Naive thymus-derived CD4-positive, alpha-beta T cell (primary cell): ENCODE measurements around the gene TBXAS1. TPM values are rescaled to one million over a fixed set of nuclear protein-coding genes. Genes with fewer than 3 reads are reported as not detected.
A peak's percentile ranks its signal among the peaks of the same experiment; 100 is the strongest.

ENCODE experiments used
- ATAC-seq: fragments of 150-1000 bp; cut with Tn5 transposase; 2 replicates; pipeline ENCODE4 v1.10.0; 2021; ENCODE audit warnings: mild to moderate bottlenecking, moderate library complexity
- CTCF ChIA-PET: fragments of 350-600 bp; sonication (Branson Sonifier 250); formaldehyde crosslinking; loops from one replicate; lab custom pipeline; 2021; ENCODE audit warnings: antibody characterized with exemption; lab: Charles Lee
- POLR2A ChIA-PET: fragments of 350-600 bp; sonication (Branson Sonifier 250); formaldehyde crosslinking; loops from one replicate; lab custom pipeline; 2021; ENCODE audit warnings: antibody characterized with exemption, inconsistent platforms; lab: Charles Lee
- DNase-seq, 9 donors: peaks; one replicate each; pipeline versions ENCODE4 v3.0.0 to v3.0.0-alpha.2; 2020 to 2022; ENCODE audit warnings: mixed read lengths in 1 of 9
- H3K27ac ChIP-seq: one replicate; pipeline ENCODE4 v1.7.0; 2013; ENCODE audit warnings: mild to moderate bottlenecking, low read depth, low read length, moderate library complexity
- H3K27me3 ChIP-seq, 2 donors: one replicate each; pipeline ENCODE4 v1.7.0; 2013; ENCODE audit warnings: low read length in 2 of 2, mild to moderate bottlenecking in 2 of 2, moderate library complexity in 2 of 2; ENCODE audit not compliant: control insufficient read depth in 2 of 2, insufficient read depth in 2 of 2
- H3K36me3 ChIP-seq, 3 experiments: 1 replicate in 2 of 3; 2 replicates in 1 of 3; pipeline ENCODE4 v1.7.0; 2013; ENCODE audit warnings: low read length in 3 of 3, mild to moderate bottlenecking in 3 of 3, moderate library complexity in 1 of 3; ENCODE audit not compliant: insufficient read depth in 3 of 3, control insufficient read depth in 2 of 3
- H3K4me1 ChIP-seq, 2 donors: one replicate each; pipeline ENCODE4 v1.7.0; 2013; ENCODE audit warnings: low read length in 2 of 2, mild to moderate bottlenecking in 2 of 2, moderate library complexity in 1 of 2; ENCODE audit not compliant: control insufficient read depth in 2 of 2, insufficient read depth in 2 of 2
- H3K4me3 ChIP-seq: 2 replicates; pipeline ENCODE4 v1.7.0; 2013; ENCODE audit warnings: mild to moderate bottlenecking, low read length
- H3K9me3 ChIP-seq, 3 experiments: 1 replicate in 2 of 3; 2 replicates in 1 of 3; pipeline ENCODE4 v1.7.0; 2013; ENCODE audit warnings: low read length in 3 of 3; ENCODE audit not compliant: control insufficient read depth in 2 of 3
- H3K27ac Mint-ChIP-seq, 9 donors: one replicate each; pipeline ENCODE4 v1.8.0; 2020 to 2022; ENCODE audit warnings: mixed read lengths in 9 of 9, mild to moderate bottlenecking in 8 of 9, moderate library complexity in 5 of 9, inconsistent platforms in 2 of 9
- H3K27me3 Mint-ChIP-seq, 5 donors: one replicate each; pipeline ENCODE4 v1.8.0; 2021 to 2022; ENCODE audit warnings: mixed read lengths in 5 of 5, mild to moderate bottlenecking in 1 of 5
- H3K36me3 Mint-ChIP-seq, 5 donors: one replicate each; pipeline ENCODE4 v1.8.0; 2020 to 2022; ENCODE audit warnings: mixed read lengths in 5 of 5, mild to moderate bottlenecking in 3 of 5, inconsistent platforms in 1 of 5
- H3K4me1 Mint-ChIP-seq, 7 donors: one replicate each; pipeline ENCODE4 v1.8.0; 2020 to 2022; ENCODE audit warnings: mixed read lengths in 7 of 7, mild to moderate bottlenecking in 3 of 7, inconsistent platforms in 1 of 7
- H3K4me3 Mint-ChIP-seq, 10 donors: one replicate each; pipeline ENCODE4 v1.8.0; 2020 to 2022; ENCODE audit warnings: mild to moderate bottlenecking in 10 of 10, mixed read lengths in 10 of 10, moderate library complexity in 6 of 10, inconsistent platforms in 2 of 10
- H3K9me3 Mint-ChIP-seq, 11 donors: one replicate each; pipeline ENCODE4 v1.8.0; 2020 to 2022; ENCODE audit warnings: mixed read lengths in 11 of 11, mild to moderate bottlenecking in 4 of 11, inconsistent platforms in 1 of 11, moderate library complexity in 1 of 11
- intact Hi-C, 2 donors: fragments of 100-400 bp; cut with micrococcal nuclease; formaldehyde crosslinking; loops; one replicate each; pipeline ENCODE4 v1.15.1; 2023
- polyA plus RNA-seq, 2 donors: library from polyadenylated mRNA; unstranded; fragments of 300-500 nt; fragmentation: Illumina TruSeq; gene quantifications; one replicate each; pipeline ENCODE4 v1.2.3, GENCODE V29; 2021
- total RNA-seq, 6 experiments: library from RNA in 5 of 6; stranded (reverse) in 5 of 6; gene quantifications; 1 replicate in 5 of 6; 2 replicates in 1 of 6; pipeline ENCODE4 v1.2.3 and lab custom pipeline; 2021 to 2026

Gene TBXAS1
- total and polyA plus RNA-seq, 7 experiments from 2014 or later = 1.9 to 70.9 (median 3.2) TPM

GRCh38 chr7:140005754-140006503, 176.9 kb downstream of the TBXAS1 start:
- H3K27me3 Mint-ChIP-seq = no peaks in the 10 kb centered on the region
- no peak for ATAC-seq
- peaks cover 0 to 2% (median 0%) of the 10 kb centered on the region in 11 donors for H3K9me3 Mint-ChIP-seq
- H3K27me3 ChIP-seq = no peaks in the 10 kb centered on the region
- H3K36me3 Mint-ChIP-seq = no peaks in the 10 kb centered on the region
- H3K4me1 ChIP-seq = no peaks in the 10 kb centered on the region
- no peak overlapping the region for H3K4me3 ChIP-seq
- H3K36me3 ChIP-seq = no peaks in the 10 kb centered on the region
- no peak overlapping the region for H3K4me3 Mint-ChIP-seq
- POLR2A ChIA-PET = no interaction called here
- intact Hi-C loops = loop anchor here in 1 of 2 donors (2.0 kb wide), 1 partner anchor 229 kb away; the partner anchor contains the start of gene HIPK2
- CTCF ChIA-PET = interaction anchor here (0.5 to 6.0 kb wide), 16 partner anchors 8 to 448 kb away, joined by 3 to 32 read pairs (median 4); no protein-coding TSS in a partner anchor
- H3K4me1 Mint-ChIP-seq = peaks cover 0 to 6% (median 0%) of the 10 kb centered on the region in 7 donors
- H3K27ac ChIP-seq = no peak overlapping the region
- no peaks in the 10 kb centered on the region for H3K9me3 ChIP-seq
- no peak for DNase-seq
- no peak overlapping the region for H3K27ac Mint-ChIP-seq

DNA sequence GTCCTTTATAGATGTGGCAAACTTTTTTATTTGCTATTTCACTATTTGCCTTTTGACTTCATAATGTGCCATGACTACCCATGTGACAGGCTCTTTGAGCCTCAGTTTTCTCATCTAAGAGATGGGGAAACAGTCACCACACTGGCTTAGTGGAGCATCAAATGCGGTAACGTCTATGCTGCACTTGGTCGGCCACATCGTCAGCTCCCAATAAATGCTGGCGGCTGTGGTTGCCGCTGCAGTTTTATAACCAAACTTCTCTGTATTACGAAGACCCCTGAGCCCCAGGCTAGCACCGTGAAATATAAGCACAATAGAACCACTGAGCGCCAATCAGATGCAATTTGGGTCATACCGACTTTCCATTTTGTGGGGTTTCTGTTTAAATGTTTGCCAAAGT, 177.5 kb downstream of the TBXAS1 start:
- no peak overlapping the region for H3K27ac ChIP-seq
- intact Hi-C loops = no loop called here
- no peaks in the 10 kb centered on the region for H3K4me1 ChIP-seq
- CTCF ChIA-PET = interaction anchor here (0.5 to 6.0 kb wide), 12 partner anchors 9 to 449 kb away, joined by 3 to 32 read pairs (median 4); no protein-coding TSS in a partner anchor
- no peaks in the 10 kb centered on the region for H3K36me3 Mint-ChIP-seq
- peaks cover 0 to 6% (median 0%) of the 10 kb centered on the region in 7 donors for H3K4me1 Mint-ChIP-seq
- DNase-seq (no peak), ATAC-seq (no peak)
- no peaks in the 10 kb centered on the region for H3K27me3 ChIP-seq
- no peaks in the 10 kb centered on the region for H3K9me3 ChIP-seq
- H3K27ac Mint-ChIP-seq = no peak overlapping the region
- H3K4me3 ChIP-seq = no peak overlapping the region
- peaks cover 0 to 2% (median 0%) of the 10 kb centered on the region in 11 donors for H3K9me3 Mint-ChIP-seq
- no peaks in the 10 kb centered on the region for H3K36me3 ChIP-seq
- POLR2A ChIA-PET = interaction anchor here (0.7 kb wide), 1 partner anchor 231 kb away, joined by 3 read pairs; no protein-coding TSS in a partner anchor
- no peak overlapping the region for H3K4me3 Mint-ChIP-seq
- H3K27me3 Mint-ChIP-seq = no peaks in the 10 kb centered on the region

- ATAC-seq (no peak), DNase-seq (no peak)
- POLR2A ChIA-PET = interaction anchor here (0.7 kb wide), 1 partner anchor 230 kb away, joined by 3 read pairs; no protein-coding TSS in a partner anchor
- H3K27me3 ChIP-seq = no peaks in the 10 kb centered on the region
- no peak overlapping the region for H3K27ac Mint-ChIP-seq
- H3K36me3 ChIP-seq = no peaks in the 10 kb centered on the region
- peaks cover 0 to 2% (median 0%) of the 10 kb centered on the region in 11 donors for H3K9me3 Mint-ChIP-seq
- no peak overlapping the region for H3K27ac ChIP-seq
- no peak overlapping the region for H3K4me3 ChIP-seq
- intact Hi-C loops = no loop called here
- CTCF ChIA-PET = interaction anchor here (0.8 to 6.0 kb wide), 3 partner anchors 386 to 449 kb away, joined by 3 to 32 read pairs (median 7); no protein-coding TSS in a partner anchor
- H3K4me3 Mint-ChIP-seq = no peak overlapping the region
- no peaks in the 10 kb centered on the region for H3K9me3 ChIP-seq
- H3K4me1 Mint-ChIP-seq = peaks cover 0 to 4% (median 0%) of the 10 kb centered on the region in 7 donors
- no peaks in the 10 kb centered on the region for H3K27me3 Mint-ChIP-seq
- H3K4me1 ChIP-seq = no peaks in the 10 kb centered on the region
- no peaks in the 10 kb centered on the region for H3K36me3 Mint-ChIP-seq
These were observed 178.1 kb downstream of the TBXAS1 start for GRCh38 chr7:140007051-140007690.

DNA sequence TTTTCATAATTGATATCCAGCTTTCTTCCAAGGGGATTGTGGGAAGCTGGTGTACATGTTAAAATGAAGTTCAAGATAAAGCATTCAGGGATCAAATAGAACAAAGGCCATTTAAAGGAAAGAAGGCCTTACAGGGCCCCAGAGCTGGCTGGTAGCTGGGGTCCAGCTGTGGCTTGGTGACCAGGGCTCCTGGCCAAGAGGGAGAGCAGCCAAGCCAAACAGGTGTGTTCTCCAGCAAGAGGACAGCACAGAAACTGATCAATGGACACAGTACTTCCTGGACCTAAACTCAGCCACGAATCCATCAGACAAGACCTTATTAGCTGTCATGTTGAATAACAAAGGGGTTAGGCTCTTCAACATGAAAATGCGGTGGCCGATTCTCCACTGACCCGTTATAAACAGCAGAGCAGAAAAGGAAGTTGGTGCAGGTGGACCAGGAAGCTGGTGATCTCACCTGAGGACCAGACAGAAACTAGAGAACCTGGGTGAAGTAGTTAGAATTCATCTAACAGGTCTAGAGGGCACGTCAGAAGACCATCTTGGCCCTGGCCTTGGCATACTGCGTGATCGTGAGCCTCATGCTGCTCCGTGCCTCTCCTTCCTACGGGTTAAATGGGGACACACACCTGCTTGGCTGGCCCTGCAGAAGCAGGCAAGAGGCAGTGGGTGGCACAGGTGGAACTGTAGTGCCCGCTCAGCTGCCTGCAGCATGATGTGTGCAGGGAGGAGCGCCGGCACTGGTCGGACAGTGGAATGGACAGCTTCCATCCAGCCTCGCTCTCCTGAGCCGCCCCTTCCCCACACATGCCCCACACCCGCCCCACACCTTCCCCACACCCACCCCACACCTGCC, 179.9 kb downstream of the TBXAS1 start:
- Mint-ChIP-seq H3K27me3 (no peaks in the 10 kb centered on the region), H3K4me1 (no peaks in the 10 kb centered on the region), H3K4me3 (no peak overlapping the region), H3K9me3 (peaks cover 0 to 2% (median 0%) of the 10 kb centered on the region in 11 donors), H3K27ac (peak overlapping the region in 1 of 9 donors; percentile 55), H3K36me3 (no peaks in the 10 kb centered on the region)
- H3K27me3 ChIP-seq = no peaks in the 10 kb centered on the region
- no peak overlapping the region for H3K27ac ChIP-seq
- intact Hi-C loops = no loop called here
- ChIA-PET POLR2A (no interaction called here), CTCF (interaction anchor here (2.2 kb wide), 1 partner anchor 388 kb away, joined by 7 read pairs; no protein-coding TSS in a partner anchor)
- ATAC-seq (no peak), DNase-seq (no peak)
- no peak overlapping the region for H3K4me3 ChIP-seq
- no peaks in the 10 kb centered on the region for H3K4me1 ChIP-seq
- H3K36me3 ChIP-seq = no peaks in the 10 kb centered on the region
- no peaks in the 10 kb centered on the region for H3K9me3 ChIP-seq

DNA sequence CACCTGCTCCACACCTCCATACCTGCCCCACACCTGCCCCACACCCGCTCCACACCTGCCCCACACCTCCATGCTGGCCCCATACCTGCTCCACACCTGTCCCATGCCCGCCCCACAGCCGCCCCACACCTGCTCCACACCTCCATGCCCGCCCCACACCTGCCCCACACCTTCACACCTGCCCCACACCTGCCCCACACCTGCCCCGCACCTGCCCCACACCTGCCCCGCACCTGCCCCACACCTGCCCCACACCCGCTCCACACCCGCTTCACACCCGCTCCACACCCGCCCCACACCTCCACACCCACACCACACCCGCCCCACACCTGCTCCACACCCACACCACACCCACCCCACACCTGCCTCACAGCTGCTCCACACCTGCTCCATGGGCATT, 180.7 kb downstream of the TBXAS1 start:
- Histone ChIP-seq H3K27me3 (no peaks in the 10 kb centered on the region), H3K4me3 (no peak overlapping the region), H3K9me3 (no peaks in the 10 kb centered on the region), H3K27ac (no peak overlapping the region), H3K36me3 (no peaks in the 10 kb centered on the region), H3K4me1 (no peaks in the 10 kb centered on the region)
- no peaks in the 10 kb centered on the region for H3K36me3 Mint-ChIP-seq
- ChIA-PET POLR2A (no interaction called here), CTCF (interaction anchor here (1.5 kb wide), 1 partner anchor 388 kb away, joined by 3 read pairs; no protein-coding TSS in a partner anchor)
- DNase-seq (no peak), ATAC-seq (no peak)
- peaks cover 0 to 2% (median 0%) of the 10 kb centered on the region in 11 donors for H3K9me3 Mint-ChIP-seq
- intact Hi-C loops = no loop called here
- H3K4me1 Mint-ChIP-seq = no peaks in the 10 kb centered on the region
- H3K4me3 Mint-ChIP-seq = no peak overlapping the region
- no peak overlapping the region for H3K27ac Mint-ChIP-seq
- H3K27me3 Mint-ChIP-seq = no peaks in the 10 kb centered on the region
